Activated CD4-positive, alpha-beta T cell treated with anti-CD3 and anti-CD28 coated beads, Interleukin-2, Interleukin-6, amounts not matched to agents 100 ng/mL and 50 ng/mL, durations not matched to agents 16 hours and 8 hours (primary cell): ENCODE data around the gene WNT9A.
A peak's percentile ranks its signal among the peaks of the same experiment; 100 is the strongest.
"Not testable (repeated sequence)": the region's sequence is repeated elsewhere in the genome, so short reads cannot be mapped to it uniquely, and the experiment has no call there.

ENCODE experiments used
- DNase-seq: peaks from one replicate; pipeline ENCODE4 v3.0.0-alpha.2; 2020

WNT9A gene

DNA sequence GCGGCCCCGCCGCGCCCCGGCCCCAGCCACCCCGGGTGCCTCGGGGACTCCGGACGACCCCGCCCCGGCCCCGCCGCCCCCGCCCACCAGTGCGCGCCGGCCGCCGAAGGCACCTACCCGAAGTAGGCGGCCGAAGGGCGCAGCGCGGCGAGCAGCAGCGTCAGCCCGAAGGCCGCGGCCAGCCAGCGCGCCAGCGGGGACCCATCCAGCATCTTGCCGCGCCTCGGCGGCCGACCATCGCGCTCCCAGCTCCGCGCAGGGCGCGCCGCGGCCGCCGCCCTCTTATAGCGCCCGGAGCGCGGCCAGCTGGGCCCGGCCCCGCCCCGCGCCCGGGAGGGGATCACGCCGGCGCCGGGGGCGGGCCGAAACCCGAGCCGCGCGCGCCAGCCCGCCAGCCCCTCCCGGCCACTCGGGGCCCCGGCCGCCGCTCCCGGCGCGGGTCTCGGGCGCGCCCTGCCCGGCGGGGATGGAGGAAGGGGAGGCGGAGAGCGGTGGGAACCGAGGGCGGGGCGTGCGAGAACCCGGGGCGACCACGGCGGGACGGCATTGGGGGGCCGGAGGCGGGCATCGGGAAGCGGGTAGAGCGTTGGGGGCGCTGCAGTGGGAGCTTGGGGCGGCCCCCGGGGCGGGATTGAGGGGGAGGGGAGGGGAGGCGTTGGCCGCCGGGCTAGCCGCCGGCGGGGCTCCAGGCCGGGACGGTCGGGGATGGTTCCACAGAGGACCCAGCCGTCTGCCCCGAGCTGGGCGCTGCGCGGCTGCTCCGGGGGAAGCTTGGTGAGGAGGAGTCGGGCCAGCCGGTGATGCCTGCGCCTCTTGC is at the start of gene WNT9A:
Gene WNT9A (minus strand): TSS at position 257 of the 817 bp plus-strand sequence. CDS start 45 bp downstream, at position 212.
- peak; percentile 13 for DNase-seq

DNA sequence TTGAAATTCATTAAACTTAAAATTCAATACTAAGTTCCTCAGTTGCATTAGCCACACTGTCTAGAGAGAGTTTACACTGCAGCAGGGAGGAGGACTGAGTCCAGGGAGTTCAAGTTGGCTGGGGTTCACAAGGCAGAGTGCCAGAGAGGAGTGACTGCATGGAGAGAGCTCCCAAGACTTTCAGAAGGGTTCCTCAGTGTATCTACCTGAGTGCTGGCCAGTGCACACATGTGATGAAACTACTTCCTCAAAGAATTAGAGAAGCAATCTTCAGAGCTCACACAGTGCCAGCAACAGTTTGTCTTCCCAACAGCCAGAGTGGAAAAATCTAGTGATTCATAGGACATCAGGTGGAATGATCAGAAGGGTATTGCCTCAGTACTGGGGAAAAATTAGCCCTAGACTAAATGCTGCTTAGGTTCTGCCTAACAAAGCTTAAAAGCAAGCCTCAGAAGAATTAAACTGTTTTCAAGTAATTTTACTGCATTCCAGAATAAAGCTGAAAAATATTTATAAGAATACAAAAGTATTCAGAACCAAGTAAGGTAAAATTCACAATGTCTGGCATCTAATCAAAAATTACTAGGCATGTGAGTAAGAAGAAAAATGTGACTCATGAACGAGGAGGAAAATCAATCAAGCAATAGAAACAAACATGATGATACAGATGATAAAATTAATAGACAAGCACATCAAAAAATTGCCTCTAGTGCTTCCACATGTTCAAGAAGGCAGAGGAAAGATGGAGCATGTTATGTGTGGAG is 48.6 kb upstream of the WNT9A start:
- no peak for DNase-seq

GRCh38 chr1:227994632-227995300 is 47.0 kb upstream of the WNT9A start:
- DNase-seq, result no peak

DNA sequence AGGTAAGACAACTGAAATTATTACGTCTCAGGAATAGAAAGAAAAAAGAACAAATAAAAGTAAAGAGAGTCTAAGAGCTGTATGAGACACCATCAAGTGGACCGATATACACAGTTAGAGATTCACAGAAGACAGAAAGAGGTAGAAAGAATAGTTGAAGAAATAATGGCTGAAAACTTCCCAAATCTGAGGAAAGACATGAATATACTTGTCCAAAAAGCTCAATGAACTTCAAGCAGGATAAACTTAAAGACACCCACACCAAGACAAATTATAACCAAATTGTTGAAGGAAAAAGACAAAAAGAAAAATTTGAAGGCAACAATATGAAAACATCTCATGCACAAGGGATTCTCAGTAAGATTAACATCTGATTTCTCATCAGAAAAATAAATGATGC is 39.4 kb upstream of the WNT9A start:
- no peak for DNase-seq

- DNase-seq, result not testable (repeated sequence)
These were observed 28.0 kb upstream of the WNT9A start for GRCh38 chr1:227975583-227976283.

GRCh38 chr1:227973724-227974288 is 26.1 kb upstream of the WNT9A start:
- not testable (repeated sequence) for DNase-seq

GRCh38 chr1:227972843-227973374 is 25.2 kb upstream of the WNT9A start:
- DNase-seq, result not testable (repeated sequence)

GRCh38 chr1:227972283-227972679 is 24.5 kb upstream of the WNT9A start:
- not testable (repeated sequence) for DNase-seq

- not testable (repeated sequence) for DNase-seq
These were observed 24.0 kb upstream of the WNT9A start for GRCh38 chr1:227971643-227972282.

- not testable (repeated sequence) for DNase-seq
These were observed 23.5 kb upstream of the WNT9A start for GRCh38 chr1:227971216-227971615.

DNA sequence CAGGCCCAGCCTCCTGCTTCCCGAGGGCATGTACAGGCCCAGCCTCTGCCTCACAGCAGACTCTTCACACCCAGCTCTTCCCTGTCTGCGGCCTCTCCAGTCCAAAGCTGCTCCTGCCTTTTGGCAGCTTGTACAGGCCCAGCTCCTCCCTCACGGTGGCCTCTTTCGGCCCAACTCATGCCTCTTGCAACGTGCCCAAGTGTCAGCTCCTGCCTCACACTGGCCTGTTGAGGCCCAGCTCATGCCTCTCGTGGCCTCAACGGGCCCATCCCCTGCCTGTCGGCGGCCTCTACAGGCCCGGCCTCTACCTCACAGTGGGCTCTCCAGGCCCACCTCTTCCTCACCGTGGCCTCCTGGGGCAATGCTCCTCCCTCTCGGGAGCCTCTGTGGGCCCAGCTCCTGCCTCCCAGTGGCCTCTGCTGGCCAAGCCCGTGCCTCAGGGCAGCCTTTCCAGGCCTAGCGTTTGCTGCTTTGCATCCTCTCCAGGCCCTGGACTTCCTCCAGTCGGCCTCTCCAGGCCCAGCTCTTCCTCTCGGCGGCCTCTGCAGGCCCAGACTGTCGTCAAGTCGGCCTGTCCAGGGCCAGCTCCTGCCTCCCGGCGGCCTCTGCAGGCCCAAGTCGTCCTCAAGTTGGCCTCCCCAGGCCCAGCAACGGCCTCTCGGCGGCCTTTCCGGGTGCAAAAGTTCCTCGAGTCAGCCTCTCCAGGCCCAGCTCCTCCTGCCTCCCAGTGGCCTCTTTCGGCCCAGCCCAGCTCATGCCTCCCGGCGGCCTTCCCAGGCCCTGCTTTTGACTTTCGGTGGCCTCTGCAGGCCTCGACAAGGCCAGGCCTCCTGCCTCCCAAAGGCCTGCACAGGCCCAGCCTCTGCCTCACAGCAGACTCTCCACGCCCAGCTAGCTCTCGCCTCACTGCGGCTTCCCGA is 22.6 kb upstream of the WNT9A start:
- not testable (repeated sequence) for DNase-seq

DNA sequence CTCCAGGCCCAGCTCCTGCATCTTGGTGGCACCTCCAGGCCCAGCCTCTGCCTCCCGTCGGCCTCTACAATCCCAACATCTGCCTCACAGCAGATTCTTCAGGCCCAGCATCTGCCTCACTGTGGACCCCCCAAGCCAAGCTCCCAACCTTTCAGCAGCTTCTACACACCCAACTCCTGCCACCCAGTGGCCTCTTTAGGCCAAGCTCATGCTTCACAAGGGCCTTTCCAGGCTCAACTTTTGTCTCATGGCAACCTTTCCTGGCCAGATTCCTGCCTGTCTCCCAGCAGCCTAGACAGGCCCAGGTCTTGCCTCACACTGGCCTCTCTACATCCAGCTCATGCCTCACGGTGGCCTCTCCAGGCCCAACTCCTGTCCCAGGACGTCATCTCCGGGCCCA is 20.1 kb upstream of the WNT9A start:
- DNase-seq, result not testable (repeated sequence)

DNA sequence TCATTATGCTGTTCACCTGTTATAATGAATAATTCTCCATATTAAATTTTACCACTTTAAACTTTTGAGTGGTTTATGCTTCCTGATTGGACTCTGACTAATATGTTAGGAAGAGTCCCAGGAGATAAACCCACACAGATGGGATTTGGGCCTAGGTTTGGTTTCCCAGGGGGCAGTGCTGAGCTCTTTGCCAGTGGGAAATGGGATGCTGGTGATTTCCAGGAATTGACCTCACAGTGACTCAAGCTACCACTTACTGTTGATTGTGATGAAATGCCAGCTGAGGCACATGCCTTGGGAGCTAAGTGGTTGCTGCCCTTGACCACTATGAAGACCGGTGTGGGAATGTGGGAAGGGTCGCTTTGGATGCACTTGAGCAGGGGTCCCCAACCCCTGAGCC is 19.0 kb upstream of the WNT9A start:
- not testable (repeated sequence) for DNase-seq

- no peak for DNase-seq
These were observed 14.1 kb upstream of the WNT9A start for GRCh38 chr1:227961651-227962466.

DNA sequence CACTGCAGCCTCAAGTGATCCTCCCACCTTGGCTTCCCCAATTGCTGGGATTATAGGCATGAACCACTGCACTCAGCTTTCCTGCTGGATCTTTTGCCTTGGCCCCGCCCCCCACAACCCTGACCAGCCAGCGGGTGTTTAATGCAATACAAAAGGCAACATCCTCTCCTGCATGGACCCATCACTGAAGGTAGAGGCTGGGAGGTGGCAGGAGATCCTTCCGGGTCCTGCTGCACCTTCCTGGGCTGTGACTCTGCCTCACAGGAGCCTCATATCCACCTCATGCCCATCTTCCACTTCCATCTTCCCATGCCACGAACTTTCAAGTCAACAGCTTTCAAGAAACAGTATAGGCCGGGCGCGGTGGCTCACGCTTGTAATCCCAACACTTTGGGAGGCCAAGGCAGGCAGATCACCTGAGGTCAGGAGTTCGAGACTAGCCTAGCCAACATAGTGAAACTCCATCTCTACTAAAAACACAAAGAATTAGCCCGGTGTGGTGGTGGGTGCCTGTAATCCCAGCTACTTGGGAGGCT is 11.7 kb upstream of the WNT9A start:
- no peak for DNase-seq

DNA sequence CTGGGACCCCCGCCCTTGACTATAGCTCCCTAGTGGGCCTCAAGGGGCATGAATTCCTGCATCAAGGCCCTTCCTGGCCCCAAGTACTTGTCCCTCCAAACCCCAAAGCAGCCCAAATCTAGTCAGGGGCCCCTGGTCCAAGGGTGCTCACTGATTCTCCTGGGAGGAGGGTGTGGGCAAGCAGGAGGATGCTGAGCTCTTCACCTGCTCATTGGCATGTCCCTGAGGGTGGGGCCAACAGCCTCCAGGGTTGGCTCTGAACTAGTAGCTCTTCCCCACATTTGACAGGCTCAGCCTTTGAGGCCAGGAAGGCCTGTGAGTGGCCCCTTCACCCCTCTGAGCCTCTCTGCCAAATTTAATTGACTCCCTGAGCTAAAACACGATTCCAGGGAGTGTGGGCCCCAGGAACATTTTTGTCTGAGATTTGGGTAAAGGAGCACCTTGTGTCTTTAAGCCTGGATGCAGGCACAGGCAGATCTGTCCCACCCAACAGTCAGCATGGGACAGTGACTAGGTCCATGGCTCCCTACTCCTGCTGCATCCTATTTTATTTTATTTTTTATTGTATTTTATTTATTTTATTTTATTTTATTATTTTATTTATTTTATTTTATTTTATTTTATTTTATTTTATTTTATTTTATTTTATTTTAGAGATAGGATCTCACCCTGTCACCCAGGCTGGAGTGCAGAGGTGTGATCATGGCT is 11.0 kb upstream of the WNT9A start:
- no peak for DNase-seq

GRCh38 chr1:227955808-227956207 is 8.1 kb upstream of the WNT9A start:
- no peak for DNase-seq

GRCh38 chr1:227954163-227954850 is 6.6 kb upstream of the WNT9A start:
- no peak for DNase-seq
